Kidney capillary endothelial cell (primary cell): ENCODE data around the gene SLAMF8.

Experiments
- DNase-seq: peaks from one replicate; pipeline ENCODE4 v3.0.0-alpha.2; 2018; ENCODE audit warnings: low spot score

The SLAMF8 gene

DNA sequence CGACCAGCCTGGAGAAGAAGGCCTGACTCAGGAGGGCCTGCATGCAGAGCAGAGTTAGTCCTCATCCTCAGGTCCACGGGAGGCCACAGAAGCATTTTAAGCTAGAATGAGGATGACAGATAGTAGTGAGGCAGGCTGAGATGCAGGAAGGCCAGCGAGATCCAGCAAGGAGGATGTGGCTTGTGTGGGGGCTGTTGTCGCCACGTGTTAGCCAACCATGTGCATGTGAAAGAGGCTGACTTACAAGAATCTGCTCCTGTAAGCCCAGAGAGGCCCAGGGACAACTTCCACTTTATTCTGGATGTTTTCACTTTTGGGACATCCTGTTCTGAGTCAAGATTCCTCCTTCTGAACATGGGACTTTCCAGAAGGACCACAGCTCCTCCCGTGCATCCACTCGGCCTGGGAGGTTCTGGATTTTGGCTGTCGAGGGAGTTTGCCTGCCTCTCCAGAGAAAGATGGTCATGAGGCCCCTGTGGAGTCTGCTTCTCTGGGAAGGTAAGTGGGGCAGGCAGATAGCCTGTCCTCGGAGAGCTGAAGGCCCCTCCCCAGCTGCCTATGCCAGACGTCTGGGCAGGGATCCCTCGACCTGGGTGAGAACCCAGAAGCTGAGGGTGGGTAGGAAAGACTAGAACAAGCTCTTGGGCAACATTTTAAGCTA lies at the start of gene SLAMF8:
Gene SLAMF8, plus strand, starts transcription at position 433 of the 661 bp plus-strand sequence. Its CDS starts 26 bp downstream, at position 459.
- DNase-seq, result no peak

GRCh38 chr1:159778266-159778665 lies 48.4 kb upstream of the SLAMF8 start:
- DNase-seq, result no peak

GRCh38 chr1:159779403-159779851 lies 47.2 kb upstream of the SLAMF8 start:
- DNase-seq, result peak; percentile 36

DNA sequence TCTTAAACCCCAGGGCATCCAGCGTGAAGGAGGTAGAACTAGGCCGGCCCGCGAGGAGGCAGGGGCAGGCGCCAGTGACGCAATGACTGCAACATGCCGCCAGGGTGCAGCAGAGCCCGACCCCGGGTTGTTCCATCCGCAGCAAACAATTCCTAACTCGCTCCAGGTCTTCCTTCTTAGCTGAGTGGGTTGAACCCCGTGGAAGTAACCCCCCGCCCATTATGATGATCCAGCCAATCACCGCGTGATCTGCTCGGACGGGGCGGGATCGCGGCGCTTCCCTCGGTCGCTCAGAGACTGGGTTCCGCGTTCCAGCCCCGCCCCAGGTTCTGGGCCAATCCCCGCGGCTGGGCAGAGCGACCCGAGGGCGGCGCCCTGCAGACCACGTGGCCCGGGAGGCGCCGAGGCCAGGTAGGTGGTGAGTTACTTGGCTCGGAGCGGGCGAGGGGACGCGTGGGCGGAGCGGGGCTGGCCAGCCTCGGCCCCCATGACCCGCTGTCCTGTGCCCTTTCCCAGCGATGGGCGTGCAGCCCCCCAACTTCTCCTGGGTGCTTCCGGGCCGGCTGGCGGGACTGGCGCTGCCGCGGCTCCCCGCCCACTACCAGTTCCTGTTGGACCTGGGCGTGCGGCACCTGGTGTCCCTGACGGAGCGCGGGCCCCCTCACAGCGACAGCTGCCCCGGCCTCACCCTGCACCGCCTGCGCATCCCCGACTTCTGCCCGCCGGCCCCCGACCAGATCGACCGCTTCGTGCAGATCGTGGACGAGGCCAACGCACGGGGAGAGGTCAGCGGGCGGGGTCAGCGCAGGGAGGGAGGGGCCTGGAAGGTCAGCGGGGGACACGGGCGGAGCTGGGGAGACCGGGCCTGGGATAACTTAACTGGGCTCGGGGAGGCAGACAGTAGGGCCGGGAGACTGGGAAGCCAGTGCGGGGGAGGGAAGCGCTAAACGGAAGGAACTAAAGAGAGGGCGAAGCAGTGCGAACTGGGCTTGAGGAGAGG lies 45.8 kb upstream of the SLAMF8 start, which contains the start of gene DUSP23:
Gene DUSP23, plus strand, starts transcription at position 380 of the 1,000 bp plus-strand sequence. Its CDS starts 139 bp downstream, at position 519.
- peak; percentile 91 for DNase-seq

DNA sequence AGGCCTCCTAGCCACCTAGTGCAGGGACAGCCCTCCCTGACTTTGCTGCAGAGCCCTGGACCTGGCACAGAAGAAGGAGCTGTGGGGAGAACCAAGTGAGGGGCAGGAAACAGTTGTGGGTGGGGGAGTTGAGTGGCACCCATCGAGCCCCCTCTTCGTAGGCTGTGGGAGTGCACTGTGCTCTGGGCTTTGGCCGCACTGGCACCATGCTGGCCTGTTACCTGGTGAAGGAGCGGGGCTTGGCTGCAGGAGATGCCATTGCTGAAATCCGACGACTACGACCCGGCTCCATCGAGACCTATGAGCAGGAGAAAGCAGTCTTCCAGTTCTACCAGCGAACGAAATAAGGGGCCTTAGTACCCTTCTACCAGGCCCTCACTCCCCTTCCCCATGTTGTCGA lies 44.7 kb upstream of the SLAMF8 start:
- no peak for DNase-seq

- DNase-seq, result no peak
Measured at GRCh38 chr1:159783724-159784123, 42.9 kb upstream of the SLAMF8 start.

DNA sequence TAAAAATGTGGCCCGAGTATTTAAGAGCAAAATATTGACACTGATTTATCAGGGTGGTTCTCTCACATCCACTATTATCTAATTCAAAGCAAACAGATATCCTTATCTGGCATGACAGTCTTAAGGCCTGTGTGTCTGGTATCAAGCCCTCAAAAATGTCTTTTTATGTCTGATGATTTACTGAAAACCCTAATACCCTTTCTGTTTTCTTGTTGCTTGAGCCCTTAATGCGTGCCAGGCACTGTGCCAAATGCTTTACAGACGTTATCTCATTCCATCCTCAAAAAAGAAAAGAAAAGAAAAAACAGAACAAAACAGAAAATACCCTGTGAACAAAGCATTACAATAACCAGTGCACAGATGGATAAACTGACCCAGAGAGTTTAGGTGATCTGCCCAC lies 40.2 kb upstream of the SLAMF8 start:
- no peak for DNase-seq

DNA sequence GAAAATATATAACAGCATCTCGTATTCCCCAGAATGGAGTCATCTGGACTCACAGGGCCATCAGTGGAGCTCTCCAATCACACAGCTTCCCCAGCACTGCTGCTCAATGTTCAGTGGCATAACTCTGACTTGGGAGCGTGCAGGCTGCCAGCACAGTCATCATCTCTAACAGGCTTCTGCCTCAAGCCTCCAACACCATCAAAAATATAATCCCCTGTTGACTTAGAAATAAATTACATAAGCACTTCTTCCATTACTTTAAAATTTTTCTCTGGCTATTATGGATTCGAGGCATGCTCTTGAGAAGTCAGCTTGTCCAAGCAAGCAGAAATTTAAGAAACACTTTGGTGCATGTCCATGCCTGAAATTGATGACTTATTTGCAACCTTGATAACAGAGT lies 39.7 kb upstream of the SLAMF8 start:
- no peak for DNase-seq

GRCh38 chr1:159790237-159790917 lies 36.3 kb upstream of the SLAMF8 start:
- DNase-seq, result no peak

DNA sequence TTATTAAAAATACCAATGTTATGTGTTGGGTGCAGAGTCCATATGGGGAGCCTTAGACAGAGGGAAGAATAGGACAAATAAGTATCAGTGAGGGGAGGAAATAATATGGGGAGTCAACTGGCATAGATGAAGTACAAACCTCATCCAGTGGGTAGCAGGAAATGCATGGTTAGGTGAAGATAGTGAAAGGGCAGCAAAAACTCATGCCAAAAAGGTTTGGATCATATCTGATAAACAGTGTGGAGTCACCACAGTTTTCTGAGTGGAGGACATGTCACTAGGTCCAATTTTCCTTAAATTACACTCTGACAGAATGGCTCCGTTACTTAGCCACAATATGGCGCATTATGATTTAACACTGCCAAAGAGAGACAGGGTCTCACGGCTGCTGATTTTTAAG lies 35.6 kb upstream of the SLAMF8 start:
- no peak for DNase-seq

DNA sequence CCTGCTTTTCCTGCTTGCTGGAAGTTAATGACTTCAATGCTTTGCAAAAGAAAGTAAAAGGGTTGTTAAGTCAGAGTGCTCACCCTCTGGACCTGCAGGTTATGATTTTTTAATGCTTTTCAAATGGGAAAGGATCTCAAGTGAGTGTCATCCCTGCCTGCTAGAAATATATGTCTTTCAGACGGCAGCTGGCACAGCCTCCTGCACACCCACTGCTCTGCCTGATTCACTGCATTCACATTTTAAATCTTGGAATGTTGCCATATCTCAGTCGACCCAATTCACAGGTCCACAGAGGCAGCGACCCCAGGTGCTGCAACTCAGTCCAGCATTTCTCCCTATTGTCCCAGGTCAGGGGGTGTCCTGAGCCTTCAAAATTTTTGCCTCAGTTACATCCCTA lies 35.2 kb upstream of the SLAMF8 start:
- DNase-seq, result no peak

DNA sequence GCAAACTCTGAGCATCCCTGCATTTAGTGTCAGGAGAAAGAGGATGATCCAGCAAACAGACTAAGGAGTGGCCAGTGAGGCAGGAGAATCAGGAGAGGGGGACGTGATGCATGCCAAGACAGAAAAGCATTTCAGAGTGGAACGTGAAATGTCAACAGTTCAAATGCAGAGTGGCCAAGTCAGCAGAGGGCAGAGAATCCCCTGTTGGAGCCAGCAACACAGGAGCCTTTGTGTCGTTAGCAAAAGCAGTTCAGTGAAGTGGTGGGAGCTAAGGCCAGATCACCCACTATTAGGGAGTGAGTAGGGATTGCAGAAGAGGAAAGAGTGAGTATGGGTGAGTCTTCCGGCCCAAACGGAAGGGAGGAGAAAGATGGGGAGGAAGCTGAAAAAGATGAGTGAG lies 31.1 kb upstream of the SLAMF8 start:
- no peak for DNase-seq

GRCh38 chr1:159798893-159799292 lies 27.8 kb upstream of the SLAMF8 start:
- peak; percentile 68 for DNase-seq

DNA sequence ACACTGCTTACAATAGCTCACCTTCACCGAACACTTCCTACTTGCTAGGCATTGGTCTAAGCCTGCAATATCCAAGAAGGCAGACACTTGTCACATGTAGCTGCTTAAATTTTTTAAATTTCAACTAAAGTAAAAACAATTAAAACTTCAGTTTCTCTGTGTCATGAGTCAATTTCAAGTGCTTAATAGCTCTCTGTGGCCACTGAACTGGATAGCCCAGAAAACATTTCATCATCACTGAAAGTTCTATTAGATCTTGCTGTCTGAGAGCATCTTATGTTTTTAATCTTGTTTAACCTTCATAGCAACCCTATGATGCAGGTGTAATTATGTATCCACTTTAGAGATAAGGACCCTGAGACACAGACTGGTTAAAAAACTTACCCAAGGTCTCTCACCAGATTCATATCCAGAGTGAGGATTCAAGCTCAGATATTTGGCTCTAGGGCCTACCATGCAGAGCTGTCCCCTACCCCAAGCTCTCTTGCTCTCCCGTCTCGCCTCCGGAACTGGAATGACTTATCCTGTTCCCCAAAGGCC lies 27.2 kb upstream of the SLAMF8 start:
- no peak for DNase-seq

GRCh38 chr1:159800177-159800930 lies 26.3 kb upstream of the SLAMF8 start:
- no peak for DNase-seq

DNA sequence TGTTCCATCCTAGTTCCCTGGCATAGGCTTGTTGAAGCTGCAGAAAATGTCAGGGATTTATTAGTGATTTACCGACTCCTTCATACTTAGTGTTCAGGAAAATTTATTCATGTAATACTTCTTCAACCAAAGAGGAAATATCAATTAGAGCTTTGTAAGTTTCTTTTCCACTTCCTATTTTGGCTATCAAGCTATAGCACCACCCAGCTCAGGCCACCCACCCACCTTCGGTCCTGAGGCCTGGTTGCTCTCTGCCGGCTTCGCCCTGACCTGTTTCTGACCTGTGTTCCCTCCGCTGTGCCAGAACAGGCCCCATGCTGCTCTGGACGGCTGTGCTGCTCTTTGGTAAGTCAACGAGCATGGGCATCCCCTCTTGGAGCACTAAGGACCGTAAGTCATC lies 24.6 kb upstream of the SLAMF8 start, which contains the start of gene FCRL6:
Gene FCRL6, plus strand, starts transcription at position 250 of the 400 bp plus-strand sequence. Its CDS starts 65 bp downstream, at position 315.
- no peak for DNase-seq

- no peak for DNase-seq
Measured at GRCh38 chr1:159803956-159804689, 22.6 kb upstream of the SLAMF8 start.

- DNase-seq, result no peak
Measured at GRCh38 chr1:159804924-159805323, 21.7 kb upstream of the SLAMF8 start.

DNA sequence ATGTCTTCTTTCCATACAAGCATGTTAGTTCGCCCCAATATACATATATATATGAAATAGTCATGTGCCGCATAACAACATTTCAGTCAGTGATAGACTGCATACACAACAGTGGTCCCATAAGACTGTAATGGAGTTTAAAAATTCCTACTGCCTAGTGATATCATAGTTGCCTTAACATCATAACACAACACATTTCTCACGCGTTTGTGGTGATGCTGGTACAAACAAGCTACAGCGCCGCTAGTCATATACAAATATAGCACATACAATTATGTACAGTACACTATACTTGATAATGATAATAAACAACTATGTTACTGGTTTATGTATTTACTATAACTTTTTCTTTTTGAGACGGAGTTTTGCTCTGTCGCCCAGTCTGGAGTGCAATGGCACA lies 10.7 kb upstream of the SLAMF8 start:
- DNase-seq, result no peak

GRCh38 chr1:159817276-159818041 lies 9.2 kb upstream of the SLAMF8 start:
- DNase-seq, result no peak
